ENCODE results near the gene C2orf74.

DNA sequence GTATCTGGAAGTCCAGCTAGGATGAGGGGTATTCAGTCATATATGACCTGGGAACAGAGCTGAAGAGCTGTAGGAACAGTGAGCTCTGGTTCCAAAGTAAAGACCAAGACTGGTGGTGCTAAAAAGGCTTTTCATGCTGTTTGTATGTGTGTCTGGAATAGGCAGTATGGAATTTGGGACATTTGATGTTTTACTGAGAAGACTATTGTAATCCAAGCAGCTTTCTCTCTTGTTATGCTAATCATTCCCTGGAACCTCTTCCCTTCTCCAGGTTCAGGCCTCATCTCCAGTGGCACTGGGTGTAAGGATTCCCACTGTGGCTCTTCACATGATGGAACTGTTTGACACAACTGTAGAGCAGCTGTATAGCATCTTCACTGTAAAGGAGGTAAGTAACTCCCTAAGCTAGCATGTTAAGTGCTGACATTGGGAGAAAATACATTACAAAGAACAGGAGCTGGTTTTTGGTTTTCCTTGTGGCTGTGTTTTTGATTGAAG lies 23.3 kb downstream of the C2orf74 start:
- TF ChIP-seq NR2C2 (CRISPR knock-in tag; IDR thresholded peaks at IDR 0.05) (no peak), NR2C2 (tag; IDR thresholded peaks at IDR 0.05) (no peak), ZNF695 (CRISPR knock-in tag; IDR thresholded peaks at IDR 0.05) (no peak), CTCF (IDR thresholded peaks at IDR 0.05 in 2 of 3, conservative IDR thresholded peaks at IDR 0.05 in 1 of 3; ENCODE audit: insufficient read depth in 2 of 3, low read depth in 1 of 3, low read length in 3 of 3) (no peak), RBBP5 (IDR thresholded peaks at IDR 0.05; ENCODE audit: borderline replicate concordance, insufficient read depth, low read length, poor library complexity, severe bottlenecking) (no peak), ZBTB40 (IDR thresholded peaks at IDR 0.05) (no peak), ZBTB40 (CRISPR knock-in tag; IDR thresholded peaks at IDR 0.05) (no peak), RB1 (IDR thresholded peaks at IDR 0.05; ENCODE audit: low read depth) (no peak), ZNF12 (CRISPR knock-in tag; IDR thresholded peaks at IDR 0.05) (no peak), TEAD2 (tag; IDR thresholded peaks at IDR 0.05) (no peak), CREB3 (tag; conservative IDR thresholded peaks at IDR 0.05; ENCODE audit: low read depth) (no peak)
